Measurements from ENCODE around the gene CFAP100. TPM values are rescaled to one million over a fixed set of nuclear protein-coding genes. Genes with fewer than 3 reads are reported as not detected.

CFAP100 gene
- total RNA-seq, 4 donors from 2014 or later: not detected

DNA sequence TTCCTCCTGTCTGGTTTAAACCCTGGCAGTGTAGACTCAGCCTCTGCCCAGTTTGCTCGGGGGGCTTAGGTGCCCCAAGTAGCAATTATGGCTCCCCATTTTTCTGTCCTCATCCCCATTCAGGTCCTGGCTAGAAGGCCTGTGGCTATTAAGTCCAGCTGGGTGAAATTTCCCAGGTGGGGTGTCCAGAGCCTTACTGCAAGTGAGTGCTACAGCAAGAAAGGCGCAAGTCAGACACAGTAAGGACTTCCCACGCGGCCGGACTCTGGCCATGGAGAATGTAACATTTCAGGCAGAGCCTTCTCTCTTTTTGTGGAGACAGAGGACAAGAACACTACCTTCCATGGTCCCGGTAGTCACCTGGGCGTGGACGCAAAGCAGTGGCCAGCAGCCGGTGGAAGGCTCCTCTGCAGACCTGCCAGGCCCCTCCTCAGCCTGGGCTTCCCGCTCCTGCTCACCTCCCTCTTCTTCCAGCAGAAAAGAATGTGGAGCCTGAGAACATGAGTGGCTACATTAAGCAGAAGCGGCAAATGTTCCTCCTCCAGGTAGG is 23.3 kb downstream of the CFAP100 start:
- DNase-seq: no peak
- intact Hi-C loops (cut with DNase I): no loop called here

GRCh38 chr3:126418661-126419131 is 24.0 kb downstream of the CFAP100 start:
- intact Hi-C loops (cut with DNase I): no loop called here
- no peak for DNase-seq
- H3K4me1 ChIP-seq: no peaks in the 10 kb centered on the region
- no peak overlapping the region for H3K4me3 ChIP-seq (replicated peaks in 1 of 3)
- no peaks in the 10 kb centered on the region for H3K9me3 ChIP-seq
- no peaks in the 10 kb centered on the region for H3K36me3 ChIP-seq
- no peak overlapping the region for H3K27ac ChIP-seq
- no peaks in the 10 kb centered on the region for H3K27me3 ChIP-seq
- TF ChIP-seq POLR2A (IDR thresholded peaks at IDR 0.05) (no peak), CTCF (IDR thresholded peaks at IDR 0.05) (no peak)
- 74 to 87% methylated on average over 16 to 20 of the region's 20 CpGs for WGBS, 2 donors

More for the DNA sequence above, 23.3 kb downstream of the CFAP100 start:
- Histone ChIP-seq H3K4me3 (replicated peaks in 1 of 3) (no peak overlapping the region), H3K9me3 (no peaks in the 10 kb centered on the region), H3K27me3 (no peaks in the 10 kb centered on the region), H3K4me1 (no peaks in the 10 kb centered on the region), H3K36me3 (no peaks in the 10 kb centered on the region), H3K27ac (no peak overlapping the region)
- 80 to 88% methylated on average over 10 to 11 of the region's 11 CpGs for WGBS, 2 donors
- TF ChIP-seq POLR2A (IDR thresholded peaks at IDR 0.05): no peak
- no peak for TF ChIP-seq CTCF (IDR thresholded peaks at IDR 0.05)

- no peaks in the 10 kb centered on the region for H3K4me1 ChIP-seq
- no peak for DNase-seq
- no peak overlapping the region for H3K27ac ChIP-seq
- TF ChIP-seq CTCF (IDR thresholded peaks at IDR 0.05) (no peak), POLR2A (IDR thresholded peaks at IDR 0.05) (no peak)
- no peaks in the 10 kb centered on the region for H3K27me3 ChIP-seq
- WGBS, 2 donors: 52% methylated on average over 6 of the region's 6 CpGs
- no peaks in the 10 kb centered on the region for H3K9me3 ChIP-seq
- no peaks in the 10 kb centered on the region for H3K36me3 ChIP-seq
- intact Hi-C loops (cut with DNase I): no loop called here
- no peak overlapping the region for H3K4me3 ChIP-seq (replicated peaks in 1 of 3)
Measured at GRCh38 chr3:126419151-126419703, 24.5 kb downstream of the CFAP100 start.

DNA sequence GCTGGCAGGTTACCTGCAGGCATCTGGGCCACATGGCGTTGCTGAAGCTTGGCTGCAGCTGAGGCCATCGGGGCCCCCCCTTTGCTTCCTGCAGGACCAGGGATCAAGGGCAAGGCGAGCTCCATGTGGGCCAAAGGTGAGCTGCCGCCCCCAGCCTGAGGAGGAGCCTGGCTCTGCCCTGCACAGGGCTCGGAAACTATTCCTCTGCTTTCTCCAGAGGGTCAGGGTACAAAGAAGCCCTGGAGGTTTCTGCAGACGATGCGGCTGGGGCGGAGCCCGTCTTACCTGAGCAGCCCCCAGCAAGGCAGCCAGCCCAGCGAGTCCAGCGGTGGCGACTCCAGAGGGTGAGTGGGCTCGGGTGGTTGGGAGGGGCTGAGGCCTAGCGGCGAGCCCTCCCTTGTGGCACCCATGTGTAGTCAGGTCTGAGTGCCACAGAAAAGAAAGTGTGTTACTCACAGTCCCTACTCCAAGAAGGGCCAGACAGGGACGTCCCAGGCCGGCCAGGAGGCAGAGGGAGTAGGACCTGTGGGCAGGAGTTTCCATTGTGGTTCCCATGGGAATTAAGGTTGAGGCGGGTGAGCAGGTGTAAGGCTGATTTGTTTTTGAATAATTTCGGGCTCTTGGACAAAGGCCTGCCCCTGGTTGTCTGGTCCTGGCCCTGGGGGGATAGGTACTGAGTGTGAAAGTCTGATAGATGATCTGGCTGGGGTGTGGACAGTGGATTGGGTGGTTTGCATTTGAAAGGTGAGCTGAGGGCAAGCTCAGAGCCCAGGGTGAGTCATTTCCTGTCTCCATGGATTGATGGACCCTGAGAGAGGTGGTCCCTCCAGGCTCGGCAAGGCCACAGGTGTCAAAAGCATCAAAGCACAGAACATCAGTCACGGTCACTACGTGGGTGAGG is 25.4 kb downstream of the CFAP100 start:
- Histone ChIP-seq H3K27me3 (no peaks in the 10 kb centered on the region), H3K9me3 (no peaks in the 10 kb centered on the region), H3K36me3 (no peaks in the 10 kb centered on the region), H3K27ac (no peak overlapping the region), H3K4me3 (replicated peaks in 1 of 3) (no peak overlapping the region), H3K4me1 (no peaks in the 10 kb centered on the region)
- no peak for DNase-seq
- intact Hi-C loops (cut with DNase I): no loop called here
- TF ChIP-seq CTCF (IDR thresholded peaks at IDR 0.05) (no peak), POLR2A (IDR thresholded peaks at IDR 0.05) (no peak)
- 70 to 79% methylated on average over 18 to 22 of the region's 22 CpGs for WGBS, 2 donors

All from thyroid gland (tissue), 4 donors.